Measurements from ENCODE around the gene PCDHAC2.

- no peak for TF ChIP-seq CTCF (IDR thresholded peaks at IDR 0.05 in 8 of 11, conservative IDR thresholded peaks at IDR 0.05 in 3 of 11)
- no peak for TF ChIP-seq POLR2AphosphoS5 (IDR thresholded peaks at IDR 0.05)
- no peak for TF ChIP-seq POLR2A (IDR thresholded peaks at IDR 0.05)
Measured at GRCh38 chr5:140967226-140967893, 1.1 kb downstream of the PCDHAC2 start.

All from spleen (tissue), 7 donors.